ENCODE data around the gene DHRSX. TPM values are rescaled to one million over a fixed set of nuclear protein-coding genes. Genes with fewer than 3 reads are reported as not detected.

Gene DHRSX
- total and polyA plus RNA-seq, 2 of the 8 experiments (the other 6 are each of a cell fraction or from before 2014, with no cell fraction given), result 35.1 to 43.4 TPM

GRCh38 chrX:2176733-2177132, 324.0 kb downstream of the DHRSX start (continued):
- TF ChIP-seq TEAD4 (IDR thresholded peaks at IDR 0.05; ENCODE audit: low read depth, low read length) (no peak), NANOG (IDR thresholded peaks at IDR 0.05; ENCODE audit: insufficient read depth, low read depth, low read length, poor library complexity, severe bottlenecking) (no peak), CBX8 (IDR thresholded peaks at IDR 0.05; ENCODE audit: borderline replicate concordance, low read depth, low read length) (no peak), RAD21 (IDR thresholded peaks at IDR 0.05 in 1 of 2, conservative IDR thresholded peaks at IDR 0.05 in 1 of 2; ENCODE audit: low read depth in 2 of 2, low read length in 2 of 2) (no peak)
